Measurements from ENCODE around the gene HSD17B12. TPM values are rescaled to one million over a fixed set of nuclear protein-coding genes. Genes with fewer than 3 reads are reported as not detected.

The HSD17B12 gene
- total and polyA plus RNA-seq, 2 of the 4 experiments (the other 2 are of a cell fraction), result 38.0 to 44.6 TPM

- intact Hi-C loops (cut with micrococcal nuclease), result no loop called here
- no peak overlapping the region for H3K14ac ChIP-seq (replicated peaks; ENCODE audit: low read depth, low read length)
These were observed 137.7 kb downstream of the HSD17B12 start for GRCh38 chr11:43818220-43818619.

More at GRCh38 chr11:43818220-43818619, 137.7 kb downstream of the HSD17B12 start:
- no peak overlapping the region for H2AFZ ChIP-seq (replicated peaks; ENCODE audit: low read length, poor library complexity)
- no peak overlapping the region for H3K4me3 ChIP-seq (ENCODE audit: insufficient read depth, low read depth, low read length)
- ChIA-PET CTCF (no interaction called here), POLR2A (ENCODE audit: unreplicated experiment) (no interaction called here)
- no TSS peak for BruUV-seq (replicated peaks)
- H2AK5ac ChIP-seq (ENCODE audit: low read depth, low read length), result no peak overlapping the region
- ATAC-seq (ENCODE audit: low read depth) (peak; percentile 72), DNase-seq (peak; percentile 57)
- no peak overlapping the region for H3K9ac ChIP-seq (ENCODE audit: low read depth, low read length)
- no peak overlapping the region for H3K23ac ChIP-seq (ENCODE audit: low read depth, low read length)
- TF ChIP-seq MAZ (IDR thresholded peaks at IDR 0.05; ENCODE audit: borderline replicate concordance, low read depth, low read length), result no peak
- TF ChIP-seq POLR2A (IDR thresholded peaks at IDR 0.05; ENCODE audit: low read depth, low read length), result no peak
- no peak for TF ChIP-seq RAD21 (IDR thresholded peaks at IDR 0.05; ENCODE audit: low read length)
- TF ChIP-seq CEBPB (IDR thresholded peaks at IDR 0.05; ENCODE audit: low read depth, low read length), result no peak
- no peak for TF ChIP-seq FOS (IDR thresholded peaks at IDR 0.05; ENCODE audit: low read depth, low read length)
- TF ChIP-seq ELK1 (IDR thresholded peaks at IDR 0.05; ENCODE audit: borderline replicate concordance, low read depth, low read length), result no peak
- peaks cover 3% of the 10 kb centered on the region; the same call in 1 of the 2 replicates for H3K9me1 ChIP-seq (ENCODE audit: insufficient read depth, low read length)
- no peak overlapping the region for H3K4ac ChIP-seq (ENCODE audit: low read depth, low read length)
- H3K9me3 ChIP-seq (ENCODE audit: control insufficient read depth, insufficient read depth, low read length), result no peaks in the 10 kb centered on the region
- no peak overlapping the region for H3K18ac ChIP-seq (ENCODE audit: low read depth, low read length)
- no peak overlapping the region for H3K27ac ChIP-seq (ENCODE audit: insufficient read depth, low read length)
- no peak overlapping the region for H2BK120ac ChIP-seq (ENCODE audit: low read depth, low read length)
- dilution Hi-C loops (cut with HindIII; ENCODE audit: low sequenced_read_pairs, unreplicated experiment) (no loop called here), in situ Hi-C loops (cut with MboI; ENCODE audit: low sequenced_read_pairs) (no loop called here)
- peaks cover 0 to 3% of the 10 kb centered on the region in 2 experiments; a peak in 2 of 4 replicates for H3K79me1 ChIP-seq (ENCODE audit: low read depth in 1 of 2, low read length in 2 of 2)
- no peaks in the 10 kb centered on the region for H3K4me1 ChIP-seq (ENCODE audit: control insufficient read depth, insufficient read depth, low read length)
- H4K20me1 ChIP-seq (ENCODE audit: insufficient read depth, low read length), result no peaks in the 10 kb centered on the region
- WGBS, 2 experiments (ENCODE audit: extremely low coverage in 2 of 2, insufficient read length in 1 of 2), result no CpG with 5 or more reads among the region's 1 CpG
- H3K4me2 ChIP-seq (ENCODE audit: low read depth, low read length), result no peak overlapping the region
- no peak overlapping the region for H4K8ac ChIP-seq (ENCODE audit: low read depth in 2 of 2, low read length in 2 of 2)
- 0 out of 2 replicates have a peak, but pooled peaks cover 3% of the 10 kb centered on the region for H3K36me3 ChIP-seq (ENCODE audit: control insufficient read depth, insufficient read depth, low read length)
- no peak overlapping the region for H2BK5ac ChIP-seq (ENCODE audit: low read depth, low read length, poor library complexity, severe bottlenecking)
- H4K91ac ChIP-seq (ENCODE audit: insufficient read depth, low read depth, low read length), result no peak overlapping the region
- H3K56ac ChIP-seq (ENCODE audit: extremely low read depth, insufficient read depth, low read length), result no peak overlapping the region
- no peak overlapping the region for H4K5ac ChIP-seq (ENCODE audit: low read depth, low read length)
- no peak overlapping the region for H2BK15ac ChIP-seq (ENCODE audit: low read depth, low read length)
- no peaks in the 10 kb centered on the region for H3K27me3 ChIP-seq (ENCODE audit: control insufficient read depth, insufficient read depth, low read length)
- no peak overlapping the region for H2AK9ac ChIP-seq (replicated peaks; ENCODE audit: low read depth, low read length, poor library complexity)
- no peak overlapping the region for H2BK20ac ChIP-seq (ENCODE audit: low read depth, low read length)

Data from IMR-90 (cell line).